ENCODE measurements around the gene PTGES2.

PTGES2 gene

GRCh38 chr9:128149951-128150593 lies 22.5 kb upstream of the PTGES2 start:
- TF ChIP-seq GATA3 (IDR thresholded peaks at IDR 0.05; ENCODE audit: low read depth, low read length) (no peak), GATA2 (IDR thresholded peaks at IDR 0.05; ENCODE audit: low read depth, low read length) (no peak)

- TF ChIP-seq GATA2 (IDR thresholded peaks at IDR 0.05; ENCODE audit: low read depth, low read length) (no peak), GATA3 (IDR thresholded peaks at IDR 0.05; ENCODE audit: low read depth, low read length) (no peak)
These were observed 21.6 kb upstream of the PTGES2 start, which contains the start of gene LCN2 for GRCh38 chr9:128149001-128149701. Gene LCN2, plus strand, starts transcription at chr9:128149453. Its CDS starts 73 bp downstream, at chr9:128149526.

GRCh38 chr9:128148509-128149000 lies 21.0 kb upstream of the PTGES2 start:
- TF ChIP-seq GATA3 (IDR thresholded peaks at IDR 0.05; ENCODE audit: low read depth, low read length) (no peak), GATA2 (IDR thresholded peaks at IDR 0.05; ENCODE audit: low read depth, low read length) (no peak)

- TF ChIP-seq GATA3 (IDR thresholded peaks at IDR 0.05; ENCODE audit: low read depth, low read length) = no peak
These were observed 19.1 kb upstream of the PTGES2 start for GRCh38 chr9:128146591-128147120.

DNA sequence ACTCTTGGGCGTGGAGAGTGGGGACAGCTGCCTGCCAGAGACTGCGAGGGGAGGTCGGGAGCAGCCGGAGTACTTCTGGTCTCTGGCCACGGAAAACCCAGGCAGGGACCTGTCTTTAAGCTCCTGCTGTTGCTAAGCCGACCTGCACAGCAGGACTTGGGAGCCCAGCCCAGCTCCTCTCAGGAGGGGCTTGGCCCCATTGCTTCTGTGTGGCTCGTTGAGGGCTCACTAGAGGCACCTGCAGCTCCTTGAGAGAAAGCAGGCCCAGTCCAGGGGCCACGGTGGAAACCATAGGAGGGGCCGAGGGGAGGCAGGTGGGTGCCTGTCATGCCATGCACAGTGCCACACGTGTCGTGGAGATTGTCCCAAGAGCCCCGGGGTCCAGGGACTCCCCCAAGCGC lies 18.4 kb upstream of the PTGES2 start:
- TF ChIP-seq GATA3 (IDR thresholded peaks at IDR 0.05; ENCODE audit: low read depth, low read length) (no peak), GATA2 (IDR thresholded peaks at IDR 0.05; ENCODE audit: low read depth, low read length) (no peak)

GRCh38 chr9:128145536-128145935 lies 18.0 kb upstream of the PTGES2 start:
- TF ChIP-seq GATA2 (IDR thresholded peaks at IDR 0.05; ENCODE audit: low read depth, low read length) (no peak), GATA3 (IDR thresholded peaks at IDR 0.05; ENCODE audit: low read depth, low read length) (no peak)

DNA sequence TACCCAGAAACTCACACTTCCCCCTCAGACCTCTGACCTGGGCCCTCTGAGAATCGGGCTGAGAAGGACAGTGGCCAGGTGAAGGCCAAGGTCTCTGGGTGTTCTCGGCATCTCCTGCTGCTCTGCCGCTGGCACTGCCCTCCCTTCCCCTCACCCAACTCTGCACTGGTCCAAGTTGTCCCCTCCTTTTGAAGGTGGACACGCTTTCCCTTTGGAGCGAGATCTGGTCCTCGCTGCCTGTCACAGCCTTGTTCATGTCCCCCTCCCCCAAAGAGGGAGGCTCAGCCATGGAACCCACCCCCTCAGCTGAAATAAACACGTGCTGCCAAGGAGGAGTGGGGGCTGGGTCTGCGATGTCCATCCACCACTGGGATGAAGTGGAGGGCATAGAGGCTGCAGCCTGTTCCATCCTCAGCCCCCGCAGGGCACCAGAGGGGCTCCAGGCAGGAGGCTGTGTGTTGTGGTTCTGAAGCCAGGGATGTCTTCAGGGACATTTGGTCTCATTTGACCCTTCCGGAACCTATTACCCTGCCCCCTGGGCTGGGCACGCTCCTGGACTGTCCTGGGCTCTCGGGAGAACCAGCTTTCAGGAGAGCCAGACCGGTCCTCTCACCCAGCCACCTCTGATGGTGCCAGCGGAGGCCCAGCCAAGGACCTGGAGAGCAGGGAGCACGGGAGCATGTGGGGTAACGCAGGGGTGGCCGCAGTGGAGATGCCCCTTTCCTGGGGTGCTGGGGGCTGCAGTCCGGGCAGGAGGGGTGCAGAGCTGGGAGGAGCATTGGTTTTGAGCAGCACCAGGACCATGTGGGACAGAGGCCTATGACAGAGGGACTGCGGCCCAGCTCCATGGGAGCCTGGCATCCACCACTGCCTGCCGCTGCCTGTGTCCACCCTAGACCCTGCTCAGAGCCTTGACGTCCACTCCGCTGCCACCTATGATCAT lies 17.0 kb upstream of the PTGES2 start:
- TF ChIP-seq GATA2 (IDR thresholded peaks at IDR 0.05; ENCODE audit: low read depth, low read length) (no peak), GATA3 (IDR thresholded peaks at IDR 0.05; ENCODE audit: low read depth, low read length) (no peak)

DNA sequence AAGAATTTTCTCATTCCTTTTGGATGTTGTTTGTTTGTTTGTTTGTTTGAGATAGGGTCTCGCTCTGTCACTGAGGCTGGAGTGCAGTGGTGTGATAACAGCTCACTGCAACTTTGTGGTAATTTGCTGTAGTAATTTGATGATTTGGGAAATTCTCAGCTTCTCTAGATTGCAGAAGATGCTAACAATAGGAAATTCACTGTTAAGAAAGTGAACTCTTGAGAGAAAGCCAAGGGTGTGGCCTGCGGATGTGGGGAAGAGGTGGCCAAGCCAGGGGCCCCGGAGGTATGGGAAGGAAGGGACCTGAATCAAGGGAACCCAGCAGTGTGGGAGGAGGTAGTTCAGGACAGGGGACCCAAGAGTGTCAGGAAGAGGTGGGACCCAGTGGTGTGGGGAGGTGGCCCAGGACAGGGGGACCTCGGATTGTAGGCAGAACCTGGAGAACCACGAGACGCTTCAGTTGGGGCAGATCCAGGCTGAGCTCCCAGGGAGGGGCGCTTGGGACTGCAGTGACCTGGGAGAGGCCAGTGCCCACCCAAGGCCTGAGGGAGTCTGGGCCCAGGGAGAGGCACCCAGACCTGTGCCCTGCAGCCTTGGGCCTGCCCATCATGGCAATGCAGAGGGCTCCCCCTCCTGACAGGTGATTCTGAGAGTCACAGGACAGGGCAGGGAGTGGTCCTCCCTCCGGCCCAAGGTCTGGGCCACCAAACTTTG lies 16.2 kb upstream of the PTGES2 start:
- TF ChIP-seq GATA2 (IDR thresholded peaks at IDR 0.05; ENCODE audit: low read depth, low read length) (no peak), GATA3 (IDR thresholded peaks at IDR 0.05; ENCODE audit: low read depth, low read length) (no peak)

- TF ChIP-seq GATA3 (IDR thresholded peaks at IDR 0.05; ENCODE audit: low read depth, low read length) (no peak), GATA2 (IDR thresholded peaks at IDR 0.05; ENCODE audit: low read depth, low read length) (no peak)
These were observed 15.1 kb upstream of the PTGES2 start for GRCh38 chr9:128142596-128142995.

DNA sequence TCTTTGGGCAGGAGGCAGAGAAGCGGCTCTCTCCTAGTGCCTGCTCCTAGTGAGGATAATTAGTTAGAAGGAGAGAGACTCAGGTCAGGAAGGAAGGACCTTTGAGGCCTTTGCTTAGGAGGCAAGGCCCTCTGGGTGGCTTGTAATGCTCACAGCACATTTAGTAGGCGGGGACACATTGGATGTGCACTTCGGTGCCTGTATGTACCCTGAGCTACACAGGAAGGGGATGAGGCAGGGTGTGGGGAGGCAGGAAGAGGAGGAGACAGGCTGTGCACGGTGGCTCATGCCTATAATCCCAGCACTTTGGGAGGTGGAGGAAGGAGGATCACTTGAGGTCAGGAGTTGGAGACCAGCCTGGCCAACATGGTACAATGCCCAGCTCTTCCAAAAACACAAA lies 14.5 kb upstream of the PTGES2 start:
- TF ChIP-seq GATA3 (IDR thresholded peaks at IDR 0.05; ENCODE audit: low read depth, low read length) = no peak
- TF ChIP-seq GATA2 (IDR thresholded peaks at IDR 0.05; ENCODE audit: low read depth, low read length) = no peak

GRCh38 chr9:128141604-128142003 lies 14.1 kb upstream of the PTGES2 start:
- TF ChIP-seq GATA2 (IDR thresholded peaks at IDR 0.05; ENCODE audit: low read depth, low read length) (no peak), GATA3 (IDR thresholded peaks at IDR 0.05; ENCODE audit: low read depth, low read length) (no peak)

DNA sequence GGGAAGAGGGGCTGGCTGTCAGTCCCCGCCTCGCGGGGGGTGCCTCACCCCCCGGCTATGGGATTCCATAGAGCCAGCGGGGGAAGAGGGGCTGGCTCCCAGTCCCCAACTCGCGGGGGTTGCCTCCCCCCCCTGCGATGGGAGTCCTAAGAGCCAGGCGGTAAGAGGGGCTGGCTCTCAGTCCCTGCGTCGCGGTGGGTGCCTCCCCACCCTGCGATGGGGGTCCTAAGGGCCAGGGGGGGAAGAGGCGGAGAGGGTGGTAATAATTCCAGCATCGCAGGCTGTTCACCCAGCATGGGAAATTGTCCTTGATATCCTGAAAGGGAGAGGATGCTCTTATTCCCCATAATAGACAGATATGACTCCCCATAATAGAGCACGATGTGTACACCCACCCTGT lies 12.1 kb upstream of the PTGES2 start:
- TF ChIP-seq GATA2 (IDR thresholded peaks at IDR 0.05; ENCODE audit: low read depth, low read length) = no peak
- no peak for TF ChIP-seq GATA3 (IDR thresholded peaks at IDR 0.05; ENCODE audit: low read depth, low read length)

DNA sequence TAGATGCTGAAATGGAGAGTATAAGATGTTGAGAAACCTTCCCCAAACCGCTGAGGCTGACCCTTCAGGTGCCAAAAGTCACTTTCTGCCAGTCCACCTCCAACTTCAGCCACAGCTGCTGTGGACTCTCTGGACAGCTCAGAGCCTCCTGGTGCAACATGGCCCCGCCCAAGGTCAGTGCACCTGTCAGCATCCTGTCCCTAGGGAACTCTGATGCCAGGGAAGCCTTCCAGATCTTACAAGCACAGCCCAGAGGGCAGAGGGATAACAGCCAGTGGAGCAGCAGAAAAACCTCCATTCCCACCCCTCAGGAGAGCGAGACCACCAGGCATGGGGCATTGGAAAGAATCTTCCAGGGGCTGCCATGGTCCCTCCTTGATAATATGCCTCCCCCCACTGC lies 10.5 kb upstream of the PTGES2 start:
- TF ChIP-seq GATA3 (IDR thresholded peaks at IDR 0.05; ENCODE audit: low read depth, low read length) (no peak), GATA2 (IDR thresholded peaks at IDR 0.05; ENCODE audit: low read depth, low read length) (no peak)

Data from SH-SY5Y (cell line).